Activated CD4-positive, alpha-beta T cell treated with anti-CD3 and anti-CD28 coated beads, Interleukin-2, amount 50 U/mL, for 4 hours (primary cell): ENCODE results near the gene PKNOX2.

Source experiments
- DNase-seq, 2 experiments: peaks; one replicate each; pipeline ENCODE4 v3.0.0-alpha.2; 2020

Gene PKNOX2

DNA sequence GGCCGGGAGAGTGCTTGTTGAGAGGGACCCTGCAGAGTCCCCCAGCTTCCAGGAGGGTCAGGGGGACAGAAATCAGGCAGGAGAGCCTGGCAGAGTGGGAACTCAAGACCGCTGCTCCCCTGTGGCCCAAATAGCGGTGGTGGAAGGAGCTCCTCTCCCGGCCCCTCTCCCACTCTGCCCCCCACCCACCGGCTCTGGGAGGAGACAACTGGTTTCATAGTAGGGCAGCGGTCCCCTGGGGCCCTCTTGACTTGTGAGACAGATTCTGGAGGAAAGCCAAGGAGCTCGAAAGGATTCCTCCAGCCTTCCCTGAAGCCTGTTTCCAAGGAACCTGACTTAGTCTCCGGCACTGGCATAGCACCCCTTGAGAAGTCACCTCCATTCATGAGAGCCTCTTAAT is 10.1 kb downstream of the PKNOX2 start:
- no peak for DNase-seq

DNA sequence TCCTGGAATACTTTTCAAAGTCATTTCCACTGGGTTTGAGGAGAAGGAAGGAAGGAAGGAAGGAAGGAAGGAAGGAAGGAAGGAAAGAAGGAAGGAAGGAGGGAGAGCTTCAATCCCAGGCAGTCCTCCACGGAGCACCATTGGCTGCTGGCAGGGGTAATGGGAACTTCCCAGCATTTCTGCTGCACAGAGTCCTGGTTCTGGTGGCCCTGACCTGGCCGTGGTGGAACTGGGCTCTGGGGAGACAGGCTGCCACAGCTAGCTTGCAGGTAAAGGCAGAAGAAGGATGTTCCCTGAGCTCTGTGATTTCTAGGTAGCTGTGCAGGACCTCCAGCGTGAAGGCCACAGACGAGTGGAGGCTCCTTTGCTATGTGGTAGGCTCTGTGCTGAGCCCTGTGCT is 10.6 kb downstream of the PKNOX2 start:
- no peak for DNase-seq

DNA sequence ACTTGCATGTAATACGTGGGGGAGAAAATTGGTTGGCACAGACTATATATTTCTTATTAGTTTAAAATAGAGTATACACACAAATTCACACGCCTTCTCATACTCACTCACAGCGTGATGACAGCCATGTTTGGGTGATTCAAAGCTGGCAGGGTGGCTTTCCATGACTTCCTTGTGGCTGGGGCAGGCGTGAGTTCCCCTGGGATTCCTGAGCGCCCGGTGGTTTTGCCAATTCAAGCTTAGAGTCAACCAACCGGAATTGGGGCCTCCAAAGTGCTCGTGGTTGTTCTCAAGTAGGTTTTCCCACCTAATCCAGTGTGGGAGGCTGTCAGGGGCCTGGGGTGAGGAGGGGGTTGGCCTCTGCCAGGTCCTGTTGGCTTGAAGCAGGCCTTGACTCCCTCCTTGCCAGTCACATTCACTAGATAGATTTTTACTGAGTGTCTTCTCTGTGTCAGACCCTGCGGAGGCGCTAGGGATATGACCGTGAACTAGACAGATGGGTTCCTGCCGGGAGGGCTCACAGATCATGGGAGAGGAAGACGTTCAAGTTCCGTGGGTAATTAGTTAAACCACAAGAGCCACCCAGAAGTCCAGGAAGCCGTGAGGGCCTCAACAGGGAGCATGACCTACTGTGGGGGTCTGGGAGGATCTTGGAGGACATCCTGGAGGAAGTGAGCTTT is 11.5 kb downstream of the PKNOX2 start:
- no peak for DNase-seq

DNA sequence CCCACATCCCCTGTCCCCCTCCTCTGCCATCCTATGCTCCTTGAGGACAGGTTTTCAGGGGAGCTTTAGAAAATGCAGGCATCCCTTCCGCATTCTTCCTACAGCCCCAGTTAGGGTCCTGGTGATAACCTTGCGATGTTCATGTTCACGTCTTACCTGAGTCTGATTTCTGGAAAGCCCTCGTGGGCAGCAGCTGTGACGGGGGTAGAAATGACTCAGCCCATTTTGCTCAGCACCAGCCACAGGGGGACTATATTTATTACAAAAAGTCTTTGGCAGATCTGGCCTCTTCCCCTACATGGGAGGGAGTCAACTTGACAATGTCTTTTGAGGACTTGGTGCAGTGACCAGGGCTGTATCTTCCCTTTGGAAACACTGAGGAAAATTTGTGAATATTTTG is 12.3 kb downstream of the PKNOX2 start:
- DNase-seq: no peak

DNA sequence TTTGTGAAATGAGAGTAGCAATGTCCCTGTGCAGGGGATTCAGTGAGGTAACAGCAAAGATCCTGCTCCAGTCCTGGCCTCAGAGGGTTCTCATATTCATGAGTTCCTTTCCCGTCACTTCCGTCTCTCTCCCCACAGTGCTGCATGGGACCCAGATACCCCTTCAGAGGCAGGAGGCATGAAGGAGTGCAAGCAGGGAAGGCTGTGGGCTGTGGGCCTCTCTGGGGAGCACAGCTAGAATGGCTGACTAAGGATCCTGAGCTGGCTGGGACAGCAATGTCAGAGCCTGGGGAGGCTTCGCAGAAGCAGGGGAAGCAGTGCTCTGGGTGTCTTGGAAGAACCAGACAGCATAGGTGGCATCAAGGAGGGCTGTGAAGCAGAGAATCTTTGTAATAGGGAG is 13.0 kb downstream of the PKNOX2 start:
- DNase-seq: no peak

DNA sequence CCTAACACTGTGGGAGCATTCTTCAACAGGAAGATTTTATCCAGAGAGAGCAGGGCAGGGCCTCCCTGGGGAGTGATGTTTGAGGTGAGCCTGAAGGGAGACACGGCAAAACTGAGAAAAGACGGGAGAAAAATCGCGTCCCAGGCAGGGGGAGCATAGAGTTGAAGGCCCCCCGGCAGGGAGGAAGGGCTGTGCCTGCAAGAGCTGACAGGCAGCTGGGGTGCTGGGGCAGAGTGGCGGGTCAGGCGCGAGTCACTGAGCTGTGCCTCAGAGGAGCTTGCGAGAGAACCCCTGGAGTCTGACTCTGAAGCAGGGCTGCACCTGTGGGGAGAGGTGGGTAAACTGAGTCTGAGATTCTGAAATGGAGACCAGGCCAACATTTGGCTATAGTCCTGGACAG is 14.8 kb downstream of the PKNOX2 start:
- DNase-seq: no peak

- DNase-seq: no peak
Observed at GRCh38 chr11:125179895-125180294, 15.3 kb downstream of the PKNOX2 start.

GRCh38 chr11:125180413-125181305 is 16.1 kb downstream of the PKNOX2 start:
- no peak for DNase-seq

GRCh38 chr11:125182573-125182972 is 18.0 kb downstream of the PKNOX2 start:
- no peak for DNase-seq

DNA sequence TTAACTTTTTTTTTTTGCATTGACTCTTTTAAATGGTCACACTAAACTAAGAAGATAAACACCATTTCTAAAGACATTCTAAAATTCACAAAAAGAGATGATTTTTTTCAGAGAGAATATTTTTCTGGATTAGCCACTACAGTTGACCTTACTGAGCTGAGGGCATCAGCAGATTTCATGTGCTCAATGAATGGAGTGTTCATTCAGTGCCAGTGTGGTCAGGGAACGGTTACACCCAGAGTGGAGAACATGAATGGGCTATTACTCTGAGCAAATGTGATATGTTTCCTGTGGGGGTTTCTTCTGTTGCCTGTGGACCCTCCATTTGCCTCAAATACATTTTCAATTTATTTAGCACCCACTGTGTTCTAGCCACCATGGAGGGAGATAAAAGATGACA is 19.1 kb downstream of the PKNOX2 start:
- no peak for DNase-seq

DNA sequence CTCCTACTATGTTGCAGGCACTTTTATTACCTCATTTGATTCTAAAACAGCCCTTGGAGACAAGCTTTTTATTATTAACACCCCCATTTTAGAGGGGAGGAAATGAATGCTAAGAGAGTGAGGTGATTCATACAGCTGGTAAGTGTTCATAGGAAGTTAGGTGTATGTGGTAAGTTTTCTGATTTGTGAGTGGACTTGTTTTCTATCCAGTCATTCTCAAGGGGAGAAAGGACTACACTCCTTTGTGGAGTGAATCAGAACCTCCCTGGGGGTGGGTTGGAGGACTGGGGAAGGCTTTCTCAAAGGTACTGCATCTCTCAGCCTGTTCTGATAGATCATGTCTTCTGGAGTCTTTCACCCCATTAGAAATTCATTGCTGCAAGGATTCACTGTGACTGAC is 23.5 kb downstream of the PKNOX2 start:
- DNase-seq: no peak

DNA sequence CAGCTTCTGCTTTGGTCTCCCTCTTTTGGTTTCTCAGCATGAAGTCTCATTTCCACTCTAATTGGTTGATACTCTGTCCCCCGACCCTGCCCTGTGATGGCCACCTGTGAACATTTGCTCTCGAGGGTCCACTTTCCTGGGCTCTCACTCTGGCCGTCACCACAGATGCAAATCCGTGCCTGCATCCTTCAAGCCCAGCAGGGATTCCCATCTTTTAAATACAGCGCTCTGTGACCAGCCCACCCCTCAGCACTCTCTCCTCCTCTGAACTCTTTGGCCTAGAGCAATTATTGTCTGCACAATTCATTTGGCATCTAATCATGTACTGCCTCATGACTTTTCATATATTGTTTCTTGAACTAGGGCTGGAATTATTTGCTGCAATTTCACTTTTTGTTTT is 26.0 kb downstream of the PKNOX2 start:
- no peak for DNase-seq

- DNase-seq: no peak
Observed at GRCh38 chr11:125192183-125192582, 27.6 kb downstream of the PKNOX2 start.

GRCh38 chr11:125192717-125193415 is 28.3 kb downstream of the PKNOX2 start:
- no peak for DNase-seq

DNA sequence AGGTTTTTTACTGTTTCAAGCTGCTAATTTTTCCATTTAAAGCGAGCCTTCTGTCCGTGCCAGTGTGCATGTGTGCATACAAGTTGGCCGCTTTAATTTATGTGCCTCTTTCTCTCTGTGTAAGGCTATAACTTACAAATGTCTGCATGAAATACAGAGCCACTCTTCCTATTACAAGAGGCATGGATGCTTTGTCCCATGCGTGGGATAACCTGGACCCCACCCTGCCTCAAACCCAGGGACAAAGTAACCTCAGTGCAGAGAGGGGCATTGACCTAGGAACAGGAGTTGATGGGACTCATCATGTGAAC is 28.8 kb downstream of the PKNOX2 start:
- no peak for DNase-seq

GRCh38 chr11:125193841-125194240 is 29.3 kb downstream of the PKNOX2 start:
- no peak for DNase-seq

- no peak for DNase-seq
Observed at GRCh38 chr11:125199915-125200314, 35.4 kb downstream of the PKNOX2 start.

DNA sequence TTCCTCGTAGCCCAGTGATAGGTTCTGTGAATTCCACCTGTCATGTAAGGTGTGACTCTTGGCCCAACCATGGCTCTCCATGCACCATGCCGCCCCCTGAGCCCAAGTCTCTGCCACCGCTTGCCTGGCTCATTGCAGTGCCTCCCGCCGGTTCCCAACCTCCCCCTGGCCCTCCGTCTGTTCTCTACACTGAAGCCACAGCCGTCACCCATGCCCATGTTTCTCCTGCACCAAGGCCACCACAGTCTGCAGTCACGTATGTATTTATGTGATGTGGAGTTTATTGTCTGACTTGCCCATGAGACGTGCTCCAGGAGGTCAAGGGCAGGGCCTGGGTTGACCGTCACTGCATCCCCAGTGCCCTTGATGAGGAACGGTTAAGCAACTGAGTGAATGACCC is 35.9 kb downstream of the PKNOX2 start:
- no peak for DNase-seq

DNA sequence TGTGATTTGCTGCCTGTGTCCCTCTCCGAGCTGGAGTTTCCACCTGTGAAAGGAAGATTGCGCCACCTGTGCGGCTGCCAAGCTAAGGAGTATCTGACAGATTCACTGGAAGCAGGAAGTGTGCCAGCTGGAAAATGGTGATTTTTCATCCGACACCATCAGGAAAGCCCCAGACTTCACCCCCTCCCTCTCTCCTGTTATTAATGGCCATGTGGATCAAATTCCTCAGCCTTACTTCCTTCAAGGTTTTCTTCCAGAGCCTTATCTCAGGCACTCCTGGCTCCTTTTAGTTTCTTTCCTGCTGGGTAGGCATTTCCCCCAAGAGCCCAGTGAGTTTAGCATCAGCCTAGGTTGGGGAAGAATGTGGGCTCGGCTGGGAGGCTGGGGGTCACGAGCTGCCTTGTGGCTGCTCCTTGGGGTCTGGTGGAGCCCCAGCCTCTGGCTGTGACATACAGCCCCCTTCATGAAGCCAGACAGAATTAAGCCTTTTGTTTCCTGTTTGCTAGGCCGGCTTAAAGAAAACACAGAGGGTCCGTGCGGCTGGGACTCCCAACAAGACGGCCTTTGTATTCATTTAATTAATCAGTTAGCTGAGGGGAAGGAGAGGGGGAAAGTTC is 37.1 kb downstream of the PKNOX2 start:
- DNase-seq: no peak

- no peak for DNase-seq
Observed at GRCh38 chr11:125202362-125202880, 37.9 kb downstream of the PKNOX2 start.

- no peak for DNase-seq
Observed at GRCh38 chr11:125202977-125203376, 38.4 kb downstream of the PKNOX2 start.

DNA sequence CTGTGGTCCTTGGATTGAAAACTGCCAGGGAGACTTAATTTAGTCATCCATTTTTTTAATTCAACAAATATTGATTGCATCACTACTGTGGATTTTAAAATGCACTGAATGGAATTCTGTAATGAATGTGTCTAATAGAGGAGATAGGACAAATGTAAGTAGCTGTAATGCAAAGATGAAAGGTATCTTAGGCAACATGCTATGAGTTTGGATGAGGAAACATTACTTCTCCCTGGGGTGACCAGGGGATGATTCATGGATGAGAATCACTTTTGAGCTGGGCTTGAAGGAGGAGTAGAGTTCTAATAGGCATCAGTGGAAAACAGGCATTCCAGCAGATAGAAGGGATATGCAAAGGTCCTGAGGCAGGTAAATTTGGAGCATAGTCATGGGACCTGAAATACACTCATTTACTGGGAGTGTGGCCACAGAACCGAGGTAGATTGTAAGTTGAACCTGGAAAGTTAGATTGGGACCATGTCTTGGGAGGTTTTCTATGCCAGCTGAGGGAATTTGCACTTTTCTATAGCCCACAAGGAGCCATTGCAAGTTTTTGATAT is 43.4 kb downstream of the PKNOX2 start:
- DNase-seq: no peak

GRCh38 chr11:125210066-125210465 is 45.5 kb downstream of the PKNOX2 start:
- no peak for DNase-seq
